Measurements from ENCODE around the gene CEL. TPM values are rescaled to one million over a fixed set of nuclear protein-coding genes. Genes with fewer than 3 reads are reported as not detected.

CEL gene
- total RNA-seq, 1 experiment from 2014 or later: 6.9 TPM

GRCh38 chr9:133117271-133118178 lies 55.7 kb downstream of the CEL start:
- Histone ChIP-seq H3K36me3 (ENCODE audit: control insufficient read depth in 1 of 2, insufficient read depth in 2 of 2, low read length in 2 of 2) (no peaks in the 10 kb centered on the region), H4K20me1 (ENCODE audit: insufficient read depth) (no peaks in the 10 kb centered on the region), H3K4me1 (ENCODE audit: control insufficient read depth in 1 of 2, insufficient read depth in 2 of 2, low read length in 2 of 2) (peaks cover 8 to 33% of the 10 kb centered on the region in 2 experiments), H3K4me3 (replicated peaks in 1 of 2; ENCODE audit: low read depth in 1 of 2, low read length in 2 of 2) (no peak overlapping the region), H3K9me2 (ENCODE audit: insufficient read depth) (no peaks in the 10 kb centered on the region), H3K9ac (ENCODE audit: low read length) (no peak overlapping the region), H3K9me3 (ENCODE audit: control insufficient read depth in 1 of 2, insufficient read depth in 1 of 2, low read depth in 1 of 2, low read length in 2 of 2) (no peaks in the 10 kb centered on the region), H2AFZ (ENCODE audit: low read depth, low read length, poor library complexity, severe bottlenecking) (no peak overlapping the region), H3K27me3 (ENCODE audit: insufficient read depth, low read length) (no peaks in the 10 kb centered on the region), H3K27ac (ENCODE audit: low read depth, low read length) (no peak overlapping the region), H3K4me2 (ENCODE audit: low read length) (no peak overlapping the region), H3K79me2 (ENCODE audit: insufficient read depth, low read length) (peaks cover 41% of the 10 kb centered on the region)
- no peak for TF ChIP-seq FOSL1 (IDR thresholded peaks at IDR 0.05; ENCODE audit: low read depth)
- no peak for TF ChIP-seq SP1 (IDR thresholded peaks at IDR 0.05; ENCODE audit: low read depth)
- TF ChIP-seq EZH2 (IDR thresholded peaks at IDR 0.05): no peak
- no peak for TF ChIP-seq CEBPB (IDR thresholded peaks at IDR 0.05; ENCODE audit: low read depth)
- TF ChIP-seq POLR2AphosphoS5 (IDR thresholded peaks at IDR 0.05; ENCODE audit: low read depth, low read length): no peak
- no peak for TF ChIP-seq ZFX (IDR thresholded peaks at IDR 0.05)
- TF ChIP-seq EGR1 (IDR thresholded peaks at IDR 0.05; ENCODE audit: low read depth): no peak
- no peak for TF ChIP-seq TCF7L2 (IDR thresholded peaks at IDR 0.05; ENCODE audit: borderline replicate concordance, extremely low read depth, insufficient read depth, insufficient read length)
- TF ChIP-seq RAD21 (IDR thresholded peaks at IDR 0.05; ENCODE audit: low read depth): no peak
- no peak for TF ChIP-seq ELF1 (IDR thresholded peaks at IDR 0.05; ENCODE audit: borderline replicate concordance, low read depth)
- TF ChIP-seq POLR2A (IDR thresholded peaks at IDR 0.05; ENCODE audit: borderline replicate concordance, extremely low read depth, insufficient read depth, insufficient read length): no peak
- TF ChIP-seq EZH2phosphoT487 (IDR thresholded peaks at IDR 0.05; ENCODE audit: borderline replicate concordance): no peak
- TF ChIP-seq YY1 (IDR thresholded peaks at IDR 0.05; ENCODE audit: extremely low read depth, insufficient replicate concordance, low read depth, low read length): no peak
- TF ChIP-seq, protein P1, sequence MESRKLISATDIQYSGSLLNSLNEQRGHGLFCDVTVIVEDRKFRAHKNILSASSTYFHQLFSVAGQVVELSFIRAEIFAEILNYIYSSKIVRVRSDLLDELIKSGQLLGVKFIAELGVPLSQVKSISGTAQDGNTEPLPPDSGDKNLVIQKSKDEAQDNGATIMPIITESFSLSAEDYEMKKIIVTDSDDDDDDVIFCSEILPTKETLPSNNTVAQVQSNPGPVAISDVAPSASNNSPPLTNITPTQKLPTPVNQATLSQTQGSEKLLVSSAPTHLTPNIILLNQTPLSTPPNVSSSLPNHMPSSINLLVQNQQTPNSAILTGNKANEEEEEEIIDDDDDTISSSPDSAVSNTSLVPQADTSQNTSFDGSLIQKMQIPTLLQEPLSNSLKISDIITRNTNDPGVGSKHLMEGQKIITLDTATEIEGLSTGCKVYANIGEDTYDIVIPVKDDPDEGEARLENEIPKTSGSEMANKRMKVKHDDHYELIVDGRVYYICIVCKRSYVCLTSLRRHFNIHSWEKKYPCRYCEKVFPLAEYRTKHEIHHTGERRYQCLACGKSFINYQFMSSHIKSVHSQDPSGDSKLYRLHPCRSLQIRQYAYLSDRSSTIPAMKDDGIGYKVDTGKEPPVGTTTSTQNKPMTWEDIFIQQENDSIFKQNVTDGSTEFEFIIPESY (IDR thresholded peaks at IDR 0.05; ENCODE audit: extremely low read depth, insufficient replicate concordance, low read length): no peak
- TF ChIP-seq, protein P2, sequence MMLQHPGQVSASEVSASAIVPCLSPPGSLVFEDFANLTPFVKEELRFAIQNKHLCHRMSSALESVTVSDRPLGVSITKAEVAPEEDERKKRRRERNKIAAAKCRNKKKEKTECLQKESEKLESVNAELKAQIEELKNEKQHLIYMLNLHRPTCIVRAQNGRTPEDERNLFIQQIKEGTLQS (IDR thresholded peaks at IDR 0.05): no peak
- no peak for TF ChIP-seq JUND (IDR thresholded peaks at IDR 0.05)
- CTCF ChIA-PET: no interaction called here
- RAD21 ChIA-PET (ENCODE audit: low non-redundant PET in 1 of 2, low total read pairs in 2 of 2, uncharacterized antibody in 2 of 2, unreplicated experiment in 2 of 2): no interaction called here
- no TSS peak for BruUV-seq (replicated peaks)
- ATAC-seq (no peak), DNase-seq (ENCODE audit: low read depth, low spot score) (no peak)
- intact Hi-C loops (cut with micrococcal nuclease): no loop called here
- POLR2A ChIA-PET: no interaction called here
